ENCODE measurements around the gene TCERG1L.

DNA sequence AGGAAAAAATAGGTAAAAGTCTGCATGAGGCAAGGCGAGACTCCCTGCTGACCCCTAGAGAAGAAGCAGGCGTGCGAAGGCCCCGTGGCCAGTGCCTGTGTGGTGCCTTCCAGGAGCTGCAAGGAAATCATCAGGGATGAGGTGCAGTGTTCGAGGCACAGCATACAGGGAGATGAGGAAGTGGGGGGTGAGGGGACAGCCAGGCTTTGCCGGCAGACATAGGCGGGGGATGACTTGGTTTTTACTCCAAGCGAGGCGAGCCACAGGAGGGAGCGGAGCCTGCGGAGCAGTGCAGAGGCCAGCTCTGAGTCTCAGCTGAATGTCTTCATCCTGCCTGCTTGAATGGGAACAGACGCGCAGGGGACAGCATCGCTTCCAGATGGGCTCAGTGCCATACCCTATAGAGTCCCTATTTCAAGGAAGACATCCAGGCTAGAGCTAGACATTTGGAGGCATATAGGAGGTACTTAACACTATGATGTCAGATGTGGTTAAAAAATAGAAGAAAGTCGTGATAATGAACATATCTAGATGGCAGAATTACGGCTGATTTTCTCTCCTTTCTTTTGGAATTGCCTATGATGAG, 49.5 kb downstream of the TCERG1L start:
- TF ChIP-seq EP300 (IDR thresholded peaks at IDR 0.05) (no peak), POLR2A (IDR thresholded peaks at IDR 0.05) (no peak)
- TF ChIP-seq, protein P1, sequence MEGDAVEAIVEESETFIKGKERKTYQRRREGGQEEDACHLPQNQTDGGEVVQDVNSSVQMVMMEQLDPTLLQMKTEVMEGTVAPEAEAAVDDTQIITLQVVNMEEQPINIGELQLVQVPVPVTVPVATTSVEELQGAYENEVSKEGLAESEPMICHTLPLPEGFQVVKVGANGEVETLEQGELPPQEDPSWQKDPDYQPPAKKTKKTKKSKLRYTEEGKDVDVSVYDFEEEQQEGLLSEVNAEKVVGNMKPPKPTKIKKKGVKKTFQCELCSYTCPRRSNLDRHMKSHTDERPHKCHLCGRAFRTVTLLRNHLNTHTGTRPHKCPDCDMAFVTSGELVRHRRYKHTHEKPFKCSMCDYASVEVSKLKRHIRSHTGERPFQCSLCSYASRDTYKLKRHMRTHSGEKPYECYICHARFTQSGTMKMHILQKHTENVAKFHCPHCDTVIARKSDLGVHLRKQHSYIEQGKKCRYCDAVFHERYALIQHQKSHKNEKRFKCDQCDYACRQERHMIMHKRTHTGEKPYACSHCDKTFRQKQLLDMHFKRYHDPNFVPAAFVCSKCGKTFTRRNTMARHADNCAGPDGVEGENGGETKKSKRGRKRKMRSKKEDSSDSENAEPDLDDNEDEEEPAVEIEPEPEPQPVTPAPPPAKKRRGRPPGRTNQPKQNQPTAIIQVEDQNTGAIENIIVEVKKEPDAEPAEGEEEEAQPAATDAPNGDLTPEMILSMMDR (IDR thresholded peaks at IDR 0.05), result no peak

Measured in tibial nerve (tissue), 4 donors.